ENCODE data around the gene SGCD. TPM values are rescaled to one million over a fixed set of nuclear protein-coding genes. Genes with fewer than 3 reads are reported as not detected.

SGCD gene
- total RNA-seq, 2 experiments from 2014 or later: not detected

- ChIA-PET POLR2A (interaction anchor here (1.2 kb wide), 1 partner anchor 9 kb away, joined by 3 read pairs; no protein-coding TSS in a partner anchor), CTCF (ENCODE audit: unreplicated experiment) (no interaction called here)
- Histone ChIP-seq H3K36me3 (ENCODE audit: insufficient read depth, low read length) (no peaks in the 10 kb centered on the region), H3K9me2 (ENCODE audit: insufficient read depth, low read length) (no peaks in the 10 kb centered on the region), H3K4me1 (ENCODE audit: insufficient read depth, low read length, poor library complexity, severe bottlenecking) (no peaks in the 10 kb centered on the region), H2AFZ (ENCODE audit: low read length) (no peak overlapping the region), H3K4me2 (ENCODE audit: low read length) (no peak overlapping the region), H3K79me2 (ENCODE audit: insufficient read depth, low read depth, low read length) (no peaks in the 10 kb centered on the region), H4K20me1 (ENCODE audit: insufficient read depth, low read length) (no peaks in the 10 kb centered on the region), H3K4me3 (ENCODE audit: low read depth, low read length, poor library complexity, severe bottlenecking) (no peak overlapping the region), H3K9me3 (ENCODE audit: low read length) (no peaks in the 10 kb centered on the region), H3K27ac (ENCODE audit: low read depth, low read length, poor library complexity, severe bottlenecking) (no peak overlapping the region)
- intact Hi-C loops (cut with micrococcal nuclease; ENCODE audit: unreplicated experiment): no loop called here
- BruUV-seq (replicated peaks): no TSS peak
- DNase-seq (ENCODE audit: low spot score): no peak
- TF ChIP-seq CTCF (conservative IDR thresholded peaks at IDR 0.05; ENCODE audit: low read length): no peak
- TF ChIP-seq EZH2phosphoT487 (IDR thresholded peaks at IDR 0.05; ENCODE audit: borderline replicate concordance, low read depth, low read length): no peak
Measured at GRCh38 chr5:156421798-156422197, 94.8 kb downstream of the SGCD start.

- Histone ChIP-seq H3K9me3 (ENCODE audit: low read length) (no peaks in the 10 kb centered on the region), H3K27ac (ENCODE audit: low read depth, low read length, poor library complexity, severe bottlenecking) (no peak overlapping the region), H3K36me3 (ENCODE audit: insufficient read depth, low read length) (no peaks in the 10 kb centered on the region), H2AFZ (ENCODE audit: low read length) (no peak overlapping the region), H3K9me2 (ENCODE audit: insufficient read depth, low read length) (no peaks in the 10 kb centered on the region), H3K4me3 (ENCODE audit: low read depth, low read length, poor library complexity, severe bottlenecking) (no peak overlapping the region), H4K20me1 (ENCODE audit: insufficient read depth, low read length) (no peaks in the 10 kb centered on the region), H3K79me2 (ENCODE audit: insufficient read depth, low read depth, low read length) (no peaks in the 10 kb centered on the region), H3K4me2 (ENCODE audit: low read length) (no peak overlapping the region), H3K4me1 (ENCODE audit: insufficient read depth, low read length, poor library complexity, severe bottlenecking) (no peaks in the 10 kb centered on the region)
- ChIA-PET POLR2A (no interaction called here), CTCF (ENCODE audit: unreplicated experiment) (no interaction called here)
- intact Hi-C loops (cut with micrococcal nuclease; ENCODE audit: unreplicated experiment): no loop called here
- no TSS peak for BruUV-seq (replicated peaks)
- DNase-seq (ENCODE audit: low spot score): no peak
- no peak for TF ChIP-seq EZH2phosphoT487 (IDR thresholded peaks at IDR 0.05; ENCODE audit: borderline replicate concordance, low read depth, low read length)
- no peak for TF ChIP-seq CTCF (conservative IDR thresholded peaks at IDR 0.05; ENCODE audit: low read length)
Measured at GRCh38 chr5:156423597-156423996, 96.6 kb downstream of the SGCD start.

- intact Hi-C loops (cut with micrococcal nuclease; ENCODE audit: unreplicated experiment): no loop called here
- no peaks in the 10 kb centered on the region for H3K9me2 ChIP-seq (ENCODE audit: insufficient read depth, low read length)
- no peaks in the 10 kb centered on the region for H3K4me1 ChIP-seq (ENCODE audit: insufficient read depth, low read length, poor library complexity, severe bottlenecking)
- H3K36me3 ChIP-seq (ENCODE audit: insufficient read depth, low read length): no peaks in the 10 kb centered on the region
- ChIA-PET CTCF (ENCODE audit: unreplicated experiment) (no interaction called here), POLR2A (no interaction called here)
- BruUV-seq (replicated peaks): no TSS peak
- DNase-seq (ENCODE audit: low spot score): no peak
- H2AFZ ChIP-seq (ENCODE audit: low read length): no peak overlapping the region
- no peaks in the 10 kb centered on the region for H3K79me2 ChIP-seq (ENCODE audit: insufficient read depth, low read depth, low read length)
- H3K27ac ChIP-seq (ENCODE audit: low read depth, low read length, poor library complexity, severe bottlenecking): no peak overlapping the region
- no peak for TF ChIP-seq CTCF (conservative IDR thresholded peaks at IDR 0.05; ENCODE audit: low read length)
- TF ChIP-seq EZH2phosphoT487 (IDR thresholded peaks at IDR 0.05; ENCODE audit: borderline replicate concordance, low read depth, low read length): no peak
- no peaks in the 10 kb centered on the region for H3K9me3 ChIP-seq (ENCODE audit: low read length)
- no peak overlapping the region for H3K4me2 ChIP-seq (ENCODE audit: low read length)
- no peaks in the 10 kb centered on the region for H4K20me1 ChIP-seq (ENCODE audit: insufficient read depth, low read length)
- no peak overlapping the region for H3K4me3 ChIP-seq (ENCODE audit: low read depth, low read length, poor library complexity, severe bottlenecking)
Measured at GRCh38 chr5:156427315-156427714, 100.4 kb downstream of the SGCD start.

Data from OCI-LY7 (cell line).